Fibroblast of skin of right biceps (primary cell): ENCODE results near the gene SUSD1.
"Not testable (repeated sequence)": the region's sequence is repeated elsewhere in the genome, so short reads cannot be mapped to it uniquely, and the experiment has no call there.

Experiments
- DNase-seq: peaks from one replicate; pipeline ENCODE4 v3.0.0-alpha.2; 2013

The SUSD1 gene

GRCh38 chr9:112174965-112175795, at the start of gene SUSD1:
SUSD1 (minus strand) TSS chr9:112175297; CDS start chr9:112175235, 62 bp downstream.
- DNase-seq = peak; percentile 27

GRCh38 chr9:112224401-112225289, 49.5 kb upstream of the SUSD1 start:
- peak; percentile 77 for DNase-seq

- DNase-seq = no peak
These were observed 43.8 kb upstream of the SUSD1 start for GRCh38 chr9:112218908-112219307.

GRCh38 chr9:112212926-112213325, 37.8 kb upstream of the SUSD1 start:
- DNase-seq = no peak

- no peak for DNase-seq
These were observed 32.4 kb upstream of the SUSD1 start for GRCh38 chr9:112207451-112207850.

GRCh38 chr9:112203536-112203935, 28.4 kb upstream of the SUSD1 start:
- DNase-seq = peak; percentile 78

- DNase-seq = no peak
These were observed 25.6 kb upstream of the SUSD1 start for GRCh38 chr9:112200711-112201110.

GRCh38 chr9:112198646-112199045, 23.5 kb upstream of the SUSD1 start:
- no peak for DNase-seq

GRCh38 chr9:112194969-112195431, 19.9 kb upstream of the SUSD1 start:
- DNase-seq = no peak

- no peak for DNase-seq
These were observed 18.6 kb upstream of the SUSD1 start for GRCh38 chr9:112193572-112194288.

- DNase-seq = not testable (repeated sequence)
These were observed 15.2 kb upstream of the SUSD1 start for GRCh38 chr9:112190320-112190719.

- DNase-seq = no peak
These were observed 13.8 kb upstream of the SUSD1 start for GRCh38 chr9:112188884-112189283.

GRCh38 chr9:112187404-112187803, 12.3 kb upstream of the SUSD1 start:
- no peak for DNase-seq

- no peak for DNase-seq
These were observed 11.6 kb upstream of the SUSD1 start for GRCh38 chr9:112186695-112187094.

- no peak for DNase-seq
These were observed 9.8 kb upstream of the SUSD1 start for GRCh38 chr9:112184946-112185345.

GRCh38 chr9:112184221-112184620, 9.1 kb upstream of the SUSD1 start:
- DNase-seq = no peak

- peak; percentile 49 for DNase-seq
These were observed 5.3 kb upstream of the SUSD1 start for GRCh38 chr9:112180387-112180881.

- DNase-seq = no peak
These were observed 4.7 kb upstream of the SUSD1 start for GRCh38 chr9:112179816-112180215.

GRCh38 chr9:112176524-112176923, 1.4 kb upstream of the SUSD1 start:
- DNase-seq = no peak

GRCh38 chr9:112175796-112176315, 759 bp upstream of the SUSD1 start:
- no peak for DNase-seq

- DNase-seq = peak; percentile 66
These were observed 704 bp downstream of the SUSD1 start for GRCh38 chr9:112174222-112174964.
